ENCODE data around the gene OCEL1. TPM values are rescaled to one million over a fixed set of nuclear protein-coding genes. Genes with fewer than 3 reads are reported as not detected.

The OCEL1 gene
- total RNA-seq, 1 donor from 2014 or later, result 24.1 TPM

DNA sequence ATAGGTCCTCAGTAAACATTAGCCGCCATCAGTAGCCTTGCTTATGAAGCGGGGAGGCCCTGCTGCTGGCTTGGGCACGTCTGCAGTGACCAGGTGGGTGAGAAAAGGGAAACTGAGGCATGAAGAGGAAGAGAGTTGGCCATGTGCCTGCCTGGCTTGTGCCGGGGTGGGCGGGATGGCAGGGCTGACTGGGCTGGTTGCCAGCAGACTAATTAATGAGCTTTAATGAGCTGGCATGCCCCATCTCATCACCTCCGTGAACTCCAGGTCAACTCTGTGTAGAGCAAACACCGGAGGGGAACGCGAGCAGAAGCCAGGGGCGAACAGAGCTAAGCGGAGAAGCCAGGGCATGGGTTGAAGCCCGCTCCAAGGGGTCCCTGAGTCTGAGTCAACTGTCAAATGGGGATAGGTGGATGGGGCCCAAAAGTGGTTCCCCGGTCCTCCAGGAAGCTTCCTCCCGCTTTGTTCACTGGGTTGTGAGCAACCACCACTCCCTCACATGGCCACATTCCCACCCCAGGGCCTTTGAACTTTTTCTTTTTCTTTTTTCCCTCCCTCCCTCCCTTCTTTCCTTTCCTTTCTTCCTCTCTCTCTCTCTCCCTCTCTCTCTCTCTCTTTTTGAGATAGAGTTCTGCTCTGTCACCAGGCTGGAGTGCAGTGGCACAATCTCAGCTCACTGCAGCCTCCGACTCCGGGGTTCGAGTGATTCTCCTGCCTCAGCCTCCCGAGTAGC is 11.0 kb downstream of the OCEL1 start:
- peaks cover 0 to 25% of the 10 kb centered on the region in 2 donors for H3K36me3 ChIP-seq

DNA sequence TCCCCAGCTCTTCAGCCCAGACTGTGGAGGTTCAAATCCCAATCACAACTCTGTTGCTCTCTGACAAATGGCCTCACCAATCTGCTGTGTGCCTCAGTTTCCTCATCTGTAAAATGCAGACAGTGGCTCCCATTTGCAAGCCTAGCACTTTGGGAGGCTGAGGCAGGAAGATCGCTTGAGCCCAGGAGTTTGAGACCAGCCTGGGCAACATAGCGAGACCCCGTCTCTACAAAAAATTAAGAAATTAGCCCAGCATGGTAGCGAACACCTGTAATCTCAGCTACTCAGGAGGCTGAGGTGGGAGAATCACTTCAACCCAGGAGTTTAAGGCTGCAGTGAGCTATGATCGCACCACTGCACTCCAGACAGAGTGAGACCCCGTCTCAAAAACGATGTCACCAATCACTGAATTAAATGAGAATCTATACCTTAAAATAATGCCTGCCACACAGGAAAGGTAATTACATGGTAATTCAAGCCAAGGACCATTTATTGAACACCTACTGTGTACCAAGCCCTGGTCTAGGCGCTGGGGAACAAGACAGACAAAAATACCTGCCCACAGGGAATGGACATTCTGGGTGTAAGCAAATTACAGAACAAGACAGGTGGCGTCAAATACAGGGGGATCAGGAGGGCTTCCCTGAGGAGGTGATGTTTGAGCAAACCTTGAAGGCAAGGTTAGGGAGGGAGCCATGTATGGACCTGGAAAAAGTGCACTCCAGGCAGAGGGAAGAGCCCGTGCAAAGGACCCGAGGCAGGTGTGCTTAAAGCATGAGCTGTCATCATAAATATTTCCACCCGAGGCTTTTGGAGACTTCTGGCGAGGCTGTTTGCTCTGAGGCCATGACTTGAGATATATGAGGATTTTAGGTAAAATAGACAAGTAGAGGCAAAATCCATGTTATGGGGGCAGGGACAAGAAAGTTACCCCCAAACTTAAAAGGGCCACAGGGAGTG is 12.0 kb downstream of the OCEL1 start:
- no peaks in the 10 kb centered on the region for H3K9me3 ChIP-seq
- no peak for DNase-seq (ENCODE audit: extremely low spot score in 2 of 2)
- no peaks in the 10 kb centered on the region for H3K27me3 ChIP-seq
- H3K27ac ChIP-seq, result no peak overlapping the region
- intact Hi-C loops (cut with DNase I), result no loop called here
- peaks cover 49% of the 10 kb centered on the region for H3K4me1 ChIP-seq
- TF ChIP-seq POLR2AphosphoS5 (IDR thresholded peaks at IDR 0.05; ENCODE audit: insufficient read depth in 1 of 2, low read depth in 1 of 2), result no peak
- TF ChIP-seq, protein P1, sequence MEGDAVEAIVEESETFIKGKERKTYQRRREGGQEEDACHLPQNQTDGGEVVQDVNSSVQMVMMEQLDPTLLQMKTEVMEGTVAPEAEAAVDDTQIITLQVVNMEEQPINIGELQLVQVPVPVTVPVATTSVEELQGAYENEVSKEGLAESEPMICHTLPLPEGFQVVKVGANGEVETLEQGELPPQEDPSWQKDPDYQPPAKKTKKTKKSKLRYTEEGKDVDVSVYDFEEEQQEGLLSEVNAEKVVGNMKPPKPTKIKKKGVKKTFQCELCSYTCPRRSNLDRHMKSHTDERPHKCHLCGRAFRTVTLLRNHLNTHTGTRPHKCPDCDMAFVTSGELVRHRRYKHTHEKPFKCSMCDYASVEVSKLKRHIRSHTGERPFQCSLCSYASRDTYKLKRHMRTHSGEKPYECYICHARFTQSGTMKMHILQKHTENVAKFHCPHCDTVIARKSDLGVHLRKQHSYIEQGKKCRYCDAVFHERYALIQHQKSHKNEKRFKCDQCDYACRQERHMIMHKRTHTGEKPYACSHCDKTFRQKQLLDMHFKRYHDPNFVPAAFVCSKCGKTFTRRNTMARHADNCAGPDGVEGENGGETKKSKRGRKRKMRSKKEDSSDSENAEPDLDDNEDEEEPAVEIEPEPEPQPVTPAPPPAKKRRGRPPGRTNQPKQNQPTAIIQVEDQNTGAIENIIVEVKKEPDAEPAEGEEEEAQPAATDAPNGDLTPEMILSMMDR (IDR thresholded peaks at IDR 0.05), result no peak
- no peak for TF ChIP-seq POLR2A (IDR thresholded peaks at IDR 0.05)
- H3K36me3 ChIP-seq, result peaks cover 0 to 15% of the 10 kb centered on the region in 2 donors
- no peak overlapping the region for H3K4me3 ChIP-seq

More for the DNA sequence above, 11.0 kb downstream of the OCEL1 start:
- no peaks in the 10 kb centered on the region for H3K27me3 ChIP-seq
- H3K4me1 ChIP-seq, result peaks cover 38% of the 10 kb centered on the region
- no peaks in the 10 kb centered on the region for H3K9me3 ChIP-seq
- intact Hi-C loops (cut with DNase I), result no loop called here
- peak overlapping the region; percentile 76 for H3K27ac ChIP-seq
- TF ChIP-seq POLR2AphosphoS5 (IDR thresholded peaks at IDR 0.05; ENCODE audit: insufficient read depth in 1 of 2, low read depth in 1 of 2), result no peak
- DNase-seq (ENCODE audit: extremely low spot score in 2 of 2), result no peak
- H3K4me3 ChIP-seq, result no peak overlapping the region

DNA sequence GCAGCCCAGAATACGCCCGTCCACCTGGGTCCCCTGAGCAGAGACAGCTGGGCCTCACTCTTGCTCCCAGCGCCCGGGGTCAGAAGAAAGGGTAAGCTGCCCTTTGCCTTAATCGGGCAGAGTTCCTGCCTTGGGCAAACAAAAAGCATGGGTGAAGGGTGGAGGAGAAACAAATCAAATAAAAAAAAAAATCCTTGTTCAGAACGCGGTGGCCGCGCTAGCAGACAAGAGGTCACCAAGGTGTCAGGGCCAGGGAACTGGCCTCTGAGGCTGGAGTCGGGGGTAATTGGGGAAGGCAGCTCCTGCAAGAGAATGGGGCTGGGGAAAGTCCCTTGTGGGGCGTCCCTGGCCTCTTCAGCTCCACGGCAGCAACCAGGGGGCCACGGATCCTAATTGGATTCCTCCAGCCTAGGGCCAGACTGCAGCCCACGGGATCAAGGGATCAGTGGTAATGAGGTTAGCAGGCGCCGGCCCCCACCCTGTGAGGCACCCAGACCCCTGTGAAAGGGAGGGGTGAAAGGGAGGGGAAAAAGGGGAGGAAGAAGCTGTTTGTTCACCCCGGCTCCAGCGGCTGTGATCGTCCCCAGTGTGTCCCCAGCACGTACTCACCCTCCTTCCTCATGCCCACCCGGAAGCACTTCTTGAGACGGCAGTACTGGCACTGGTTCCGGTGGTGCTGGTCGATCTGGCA is 14.2 kb downstream of the OCEL1 start:
- H3K36me3 ChIP-seq, result peaks cover 0 to 15% of the 10 kb centered on the region in 2 donors
- H3K4me3 ChIP-seq, result no peak overlapping the region
- no peaks in the 10 kb centered on the region for H3K27me3 ChIP-seq
- intact Hi-C loops (cut with DNase I), result no loop called here
- H3K9me3 ChIP-seq, result no peaks in the 10 kb centered on the region
- H3K4me1 ChIP-seq, result peaks cover 55% of the 10 kb centered on the region
- H3K27ac ChIP-seq, result no peak overlapping the region
- no peak for DNase-seq (ENCODE audit: extremely low spot score in 2 of 2)
- no peak for TF ChIP-seq POLR2AphosphoS5 (IDR thresholded peaks at IDR 0.05; ENCODE audit: insufficient read depth in 1 of 2, low read depth in 1 of 2)
- TF ChIP-seq, protein P1 (IDR thresholded peaks at IDR 0.05), result no peak
- TF ChIP-seq POLR2A (IDR thresholded peaks at IDR 0.05), result no peak

DNA sequence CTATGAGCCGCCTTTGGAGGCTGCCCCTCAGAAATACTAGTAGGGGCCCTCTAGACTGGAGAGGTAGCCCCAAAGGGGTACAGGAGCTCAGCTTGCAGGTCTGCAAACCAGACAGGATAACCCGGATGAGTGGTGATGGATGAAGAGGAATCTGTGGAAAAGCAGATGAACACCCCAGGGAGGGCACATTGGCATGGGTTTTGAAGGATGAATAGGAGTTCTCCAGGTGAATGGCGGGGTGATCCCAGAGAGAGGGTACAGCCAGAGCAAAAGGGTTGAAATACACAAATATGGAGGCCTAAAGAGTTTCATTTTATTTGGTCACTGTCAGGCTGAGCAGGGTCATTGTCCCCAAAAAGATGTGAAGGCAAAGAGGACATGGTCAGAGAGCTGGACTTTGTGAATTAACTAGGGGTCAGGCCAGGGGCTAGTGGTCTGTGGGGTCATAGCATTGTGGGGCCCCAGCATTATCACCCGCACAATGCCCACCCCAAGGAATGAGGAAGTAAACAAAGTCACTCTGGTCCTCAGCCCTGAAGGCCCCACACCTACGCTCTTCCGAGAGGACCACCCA is 14.9 kb downstream of the OCEL1 start:
- peaks cover 0 to 15% of the 10 kb centered on the region in 2 donors for H3K36me3 ChIP-seq
- intact Hi-C loops (cut with DNase I), result no loop called here
- no peaks in the 10 kb centered on the region for H3K9me3 ChIP-seq
- H3K4me1 ChIP-seq, result peaks cover 49% of the 10 kb centered on the region
- H3K27me3 ChIP-seq, result no peaks in the 10 kb centered on the region
- TF ChIP-seq POLR2AphosphoS5 (IDR thresholded peaks at IDR 0.05; ENCODE audit: insufficient read depth in 1 of 2, low read depth in 1 of 2) (no peak), POLR2A (IDR thresholded peaks at IDR 0.05) (no peak)
- TF ChIP-seq, protein P1 (IDR thresholded peaks at IDR 0.05), result no peak
- no peak overlapping the region for H3K27ac ChIP-seq
- no peak for DNase-seq (ENCODE audit: extremely low spot score in 2 of 2)
- no peak overlapping the region for H3K4me3 ChIP-seq

Measured in vagina (tissue), 2 donors.